GM18507 (cell line): ENCODE results near the gene TUNAR.
A peak's percentile ranks its signal among the peaks of the same experiment; 100 is the strongest.

Experiments
- DNase-seq: peaks from one replicate; pipeline ENCODE4 v3.0.0; 2011; ENCODE audit warnings: low read depth; ENCODE audit not compliant: insufficient read length; ENCODE audit errors: extremely low spot score
- FAIRE-seq: peaks from 2 replicates; lab custom pipeline; 2011; peaks lifted over from hg19 to GRCh38; lab: Jason Lieb, UNC

Gene TUNAR

GRCh38 chr14:95870772-95871171, 5.9 kb upstream of the TUNAR start:
- FAIRE-seq (no peak), DNase-seq (no peak)

GRCh38 chr14:95871531-95871930, 5.1 kb upstream of the TUNAR start:
- FAIRE-seq (no peak), DNase-seq (no peak)

GRCh38 chr14:95872777-95873176, 3.9 kb upstream of the TUNAR start:
- FAIRE-seq, result no peak
- DNase-seq, result no peak

GRCh38 chr14:95875831-95876760, 536 bp upstream of the TUNAR start:
- DNase-seq (no peak), FAIRE-seq (no peak)

- no peak for DNase-seq
- FAIRE-seq, result no peak
Measured at GRCh38 chr14:95877633-95878032, 1.0 kb downstream of the TUNAR start.

GRCh38 chr14:95884377-95884776, 7.7 kb downstream of the TUNAR start:
- DNase-seq (no peak), FAIRE-seq (no peak)

- FAIRE-seq, result no peak
- DNase-seq, result no peak
Measured at GRCh38 chr14:95885278-95885677, 8.6 kb downstream of the TUNAR start.

- FAIRE-seq, result no peak
- DNase-seq, result no peak
Measured at GRCh38 chr14:95885866-95886265, 9.2 kb downstream of the TUNAR start.

- no peak for DNase-seq
- no peak for FAIRE-seq
Measured at GRCh38 chr14:95886366-95887056, 9.9 kb downstream of the TUNAR start.

- DNase-seq, result no peak
Measured at GRCh38 chr14:95887351-95887750, 10.7 kb downstream of the TUNAR start.

GRCh38 chr14:95889236-95889979, 12.8 kb downstream of the TUNAR start:
- no peak for FAIRE-seq
- peak; percentile 22 for DNase-seq

More at GRCh38 chr14:95887351-95887750, 10.7 kb downstream of the TUNAR start:
- no peak for FAIRE-seq

- DNase-seq (no peak), FAIRE-seq (no peak)
Measured at GRCh38 chr14:95891742-95892141, 15.1 kb downstream of the TUNAR start.

GRCh38 chr14:95892142-95892541, 15.5 kb downstream of the TUNAR start:
- FAIRE-seq, result no peak
- no peak for DNase-seq

- peak; percentile 59 for FAIRE-seq
- DNase-seq, result peak; percentile 7
Measured at GRCh38 chr14:95895720-95896119, 19.1 kb downstream of the TUNAR start.

- DNase-seq, result no peak
- FAIRE-seq, result no peak
Measured at GRCh38 chr14:95896498-95897135, 20.0 kb downstream of the TUNAR start.

GRCh38 chr14:95897280-95897679, 20.6 kb downstream of the TUNAR start:
- no peak for FAIRE-seq
- DNase-seq, result no peak

- FAIRE-seq (no peak), DNase-seq (no peak)
Measured at GRCh38 chr14:95901054-95901453, 24.4 kb downstream of the TUNAR start.

- FAIRE-seq (no peak), DNase-seq (no peak)
Measured at GRCh38 chr14:95902273-95902826, 25.7 kb downstream of the TUNAR start.

- FAIRE-seq (no peak), DNase-seq (no peak)
Measured at GRCh38 chr14:95903165-95903564, 26.5 kb downstream of the TUNAR start.
